ENCODE results near the gene XPA. TPM values are rescaled to one million over a fixed set of nuclear protein-coding genes. Genes with fewer than 3 reads are reported as not detected.

XPA gene
- polyA plus RNA-seq, 2 donors, result 13.5 to 16.3 TPM

DNA sequence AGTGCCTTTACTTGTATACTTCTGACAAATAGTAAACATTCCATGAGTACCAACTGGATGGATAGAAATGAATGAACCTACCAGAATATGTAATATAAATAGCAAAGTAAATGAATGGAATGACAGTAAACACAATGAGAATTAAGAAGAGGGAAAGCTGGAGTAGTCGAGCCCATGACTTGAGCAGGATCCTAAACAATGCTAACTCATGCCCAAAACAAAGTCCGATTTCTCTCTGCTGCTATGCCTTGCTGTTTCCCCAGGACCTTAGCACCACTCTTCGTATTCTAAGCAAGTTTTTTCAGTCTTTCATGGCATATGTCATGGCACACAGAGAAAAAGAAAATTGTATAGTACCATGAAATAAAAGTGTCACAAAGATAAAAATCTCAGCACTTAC is 1.8 kb downstream of the XPA start:
- peak overlapping the region in 1 of 2 donors; percentile 85 for H3K4me3 ChIP-seq (ENCODE audit: low read depth in 1 of 2, low read length in 2 of 2)
- no peak overlapping the region for H3K27ac ChIP-seq (ENCODE audit: low read depth in 2 of 2, low read length in 1 of 2)
- H3K4me1 ChIP-seq (ENCODE audit: control insufficient read depth in 2 of 2, insufficient read depth in 2 of 2, low read length in 1 of 2), result no peaks in the 10 kb centered on the region
- WGBS, 2 donors, result 64 to 69% methylated on average over 3 of the region's 3 CpGs
- peaks cover 0 to 2% of the 10 kb centered on the region in 2 donors for H3K9me3 ChIP-seq (ENCODE audit: control insufficient read depth in 2 of 2, insufficient read depth in 1 of 2, low read depth in 1 of 2, low read length in 1 of 2)
- no peaks in the 10 kb centered on the region for H3K27me3 ChIP-seq (ENCODE audit: control insufficient read depth in 1 of 2, insufficient read depth in 2 of 2, low read length in 2 of 2)
- peaks cover 0 to 6% of the 10 kb centered on the region in 2 donors for H3K36me3 ChIP-seq (ENCODE audit: control insufficient read depth in 2 of 2, insufficient read depth in 2 of 2, low read length in 1 of 2)

DNA sequence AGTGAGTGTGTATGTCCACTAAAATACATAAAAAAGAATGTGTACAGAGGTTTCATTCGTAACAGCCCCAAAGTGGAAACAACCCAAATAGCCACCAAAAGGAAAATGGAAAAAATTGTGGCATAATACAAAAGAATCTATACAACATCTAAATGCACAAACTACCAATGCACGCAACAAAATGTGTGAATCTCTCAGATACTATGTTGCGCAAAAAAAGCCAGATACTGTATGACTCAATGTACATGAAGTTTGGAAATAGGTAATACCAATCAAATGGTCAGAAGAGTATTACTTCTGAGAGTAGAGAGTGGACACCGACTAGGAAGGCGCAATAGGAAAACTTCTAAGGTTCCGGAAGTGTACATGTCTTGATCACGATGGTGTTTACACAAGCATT is 2.4 kb downstream of the XPA start:
- 85 to 95% methylated on average over 7 of the region's 7 CpGs for WGBS, 2 donors
- H3K27me3 ChIP-seq (ENCODE audit: control insufficient read depth in 1 of 2, insufficient read depth in 2 of 2, low read length in 2 of 2), result no peaks in the 10 kb centered on the region
- no peaks in the 10 kb centered on the region for H3K4me1 ChIP-seq (ENCODE audit: control insufficient read depth in 2 of 2, insufficient read depth in 2 of 2, low read length in 1 of 2)
- peaks cover 2 to 6% of the 10 kb centered on the region in 2 donors for H3K36me3 ChIP-seq (ENCODE audit: control insufficient read depth in 2 of 2, insufficient read depth in 2 of 2, low read length in 1 of 2)
- H3K9me3 ChIP-seq (ENCODE audit: control insufficient read depth in 2 of 2, insufficient read depth in 1 of 2, low read depth in 1 of 2, low read length in 1 of 2), result no peaks in the 10 kb centered on the region
- H3K27ac ChIP-seq (ENCODE audit: low read depth in 2 of 2, low read length in 1 of 2), result no peak overlapping the region
- H3K4me3 ChIP-seq (ENCODE audit: low read depth in 1 of 2, low read length in 2 of 2), result peak overlapping the region in 1 of 2 donors; percentile 85

- Histone ChIP-seq H3K27ac (ENCODE audit: low read depth in 2 of 2, low read length in 1 of 2) (no peak overlapping the region), H3K36me3 (ENCODE audit: control insufficient read depth in 2 of 2, insufficient read depth in 2 of 2, low read length in 1 of 2) (peaks cover 8 to 10% of the 10 kb centered on the region in 2 donors), H3K4me1 (ENCODE audit: control insufficient read depth in 2 of 2, insufficient read depth in 2 of 2, low read length in 1 of 2) (no peaks in the 10 kb centered on the region), H3K27me3 (ENCODE audit: control insufficient read depth in 1 of 2, insufficient read depth in 2 of 2, low read length in 2 of 2) (no peaks in the 10 kb centered on the region), H3K4me3 (ENCODE audit: low read depth in 1 of 2, low read length in 2 of 2) (no peak overlapping the region), H3K9me3 (ENCODE audit: control insufficient read depth in 2 of 2, insufficient read depth in 1 of 2, low read depth in 1 of 2, low read length in 1 of 2) (no peaks in the 10 kb centered on the region)
- 63 to 66% methylated on average over 4 of the region's 4 CpGs for WGBS, 2 donors
Observed at GRCh38 chr9:97689401-97690180, 7.5 kb downstream of the XPA start.

DNA sequence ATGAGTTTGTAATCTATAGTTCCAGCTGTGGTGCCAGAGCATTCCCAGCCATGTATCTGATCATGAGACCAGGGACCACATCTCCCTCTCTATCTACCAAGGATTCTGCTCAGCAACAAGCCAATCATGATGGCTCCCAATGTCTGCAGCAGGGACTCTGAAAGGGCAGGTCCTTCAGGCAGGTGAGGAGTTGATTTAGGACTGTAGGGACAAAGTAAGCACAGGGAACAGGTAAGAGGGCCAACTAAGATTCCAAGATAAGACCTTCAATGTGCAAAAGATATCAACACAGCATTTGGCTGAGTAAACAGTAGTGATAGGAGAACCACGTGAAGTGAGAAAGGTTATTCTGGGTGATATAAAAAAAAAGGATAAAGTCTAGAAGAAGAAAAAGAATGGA is 8.5 kb downstream of the XPA start:
- WGBS, 2 donors, result 55 to 87% methylated on average over 1 of the region's 1 CpG
- no peak overlapping the region for H3K4me3 ChIP-seq (ENCODE audit: low read depth in 1 of 2, low read length in 2 of 2)
- H3K27ac ChIP-seq (ENCODE audit: low read depth in 2 of 2, low read length in 1 of 2), result no peak overlapping the region
- H3K9me3 ChIP-seq (ENCODE audit: control insufficient read depth in 2 of 2, insufficient read depth in 1 of 2, low read depth in 1 of 2, low read length in 1 of 2), result no peaks in the 10 kb centered on the region
- H3K36me3 ChIP-seq (ENCODE audit: control insufficient read depth in 2 of 2, insufficient read depth in 2 of 2, low read length in 1 of 2), result peaks cover 10 to 12% of the 10 kb centered on the region in 2 donors
- H3K27me3 ChIP-seq (ENCODE audit: control insufficient read depth in 1 of 2, insufficient read depth in 2 of 2, low read length in 2 of 2), result no peaks in the 10 kb centered on the region
- H3K4me1 ChIP-seq (ENCODE audit: control insufficient read depth in 2 of 2, insufficient read depth in 2 of 2, low read length in 1 of 2), result no peaks in the 10 kb centered on the region

GRCh38 chr9:97682242-97682641 is 14.9 kb downstream of the XPA start:
- H3K36me3 ChIP-seq (ENCODE audit: control insufficient read depth in 2 of 2, insufficient read depth in 2 of 2, low read length in 1 of 2), result peaks cover 2 to 5% of the 10 kb centered on the region in 2 donors
- H3K27ac ChIP-seq (ENCODE audit: low read depth in 2 of 2, low read length in 1 of 2), result no peak overlapping the region
- H3K9me3 ChIP-seq (ENCODE audit: control insufficient read depth in 2 of 2, insufficient read depth in 1 of 2, low read depth in 1 of 2, low read length in 1 of 2), result no peaks in the 10 kb centered on the region
- no peak overlapping the region for H3K4me3 ChIP-seq (ENCODE audit: low read depth in 1 of 2, low read length in 2 of 2)
- no peaks in the 10 kb centered on the region for H3K27me3 ChIP-seq (ENCODE audit: control insufficient read depth in 1 of 2, insufficient read depth in 2 of 2, low read length in 2 of 2)
- WGBS, 2 donors, result 91 to 97% methylated on average over 1 of the region's 1 CpG
- no peaks in the 10 kb centered on the region for H3K4me1 ChIP-seq (ENCODE audit: control insufficient read depth in 2 of 2, insufficient read depth in 2 of 2, low read length in 1 of 2)

GRCh38 chr9:97675655-97676054 is 21.5 kb downstream of the XPA start:
- Histone ChIP-seq H3K27ac (ENCODE audit: low read depth in 2 of 2, low read length in 1 of 2) (no peak overlapping the region), H3K4me3 (ENCODE audit: low read depth in 1 of 2, low read length in 2 of 2) (no peak overlapping the region), H3K4me1 (ENCODE audit: control insufficient read depth in 2 of 2, insufficient read depth in 2 of 2, low read length in 1 of 2) (no peaks in the 10 kb centered on the region), H3K9me3 (ENCODE audit: control insufficient read depth in 2 of 2, insufficient read depth in 1 of 2, low read depth in 1 of 2, low read length in 1 of 2) (no peaks in the 10 kb centered on the region), H3K27me3 (ENCODE audit: control insufficient read depth in 1 of 2, insufficient read depth in 2 of 2, low read length in 2 of 2) (no peaks in the 10 kb centered on the region), H3K36me3 (ENCODE audit: control insufficient read depth in 2 of 2, insufficient read depth in 2 of 2, low read length in 1 of 2) (peaks cover 6 to 8% of the 10 kb centered on the region in 2 donors)
- 79 to 82% methylated on average over 3 of the region's 3 CpGs for WGBS, 2 donors

- Histone ChIP-seq H3K4me1 (ENCODE audit: control insufficient read depth in 2 of 2, insufficient read depth in 2 of 2, low read length in 1 of 2) (no peaks in the 10 kb centered on the region), H3K27me3 (ENCODE audit: control insufficient read depth in 1 of 2, insufficient read depth in 2 of 2, low read length in 2 of 2) (no peaks in the 10 kb centered on the region), H3K4me3 (ENCODE audit: low read depth in 1 of 2, low read length in 2 of 2) (no peak overlapping the region), H3K9me3 (ENCODE audit: control insufficient read depth in 2 of 2, insufficient read depth in 1 of 2, low read depth in 1 of 2, low read length in 1 of 2) (no peaks in the 10 kb centered on the region), H3K27ac (ENCODE audit: low read depth in 2 of 2, low read length in 1 of 2) (no peak overlapping the region), H3K36me3 (ENCODE audit: control insufficient read depth in 2 of 2, insufficient read depth in 2 of 2, low read length in 1 of 2) (peaks cover 4 to 8% of the 10 kb centered on the region in 2 donors)
- WGBS, 2 donors, result 78 to 89% methylated on average over 3 of the region's 3 CpGs
Observed at GRCh38 chr9:97673922-97674321, 23.2 kb downstream of the XPA start.

DNA sequence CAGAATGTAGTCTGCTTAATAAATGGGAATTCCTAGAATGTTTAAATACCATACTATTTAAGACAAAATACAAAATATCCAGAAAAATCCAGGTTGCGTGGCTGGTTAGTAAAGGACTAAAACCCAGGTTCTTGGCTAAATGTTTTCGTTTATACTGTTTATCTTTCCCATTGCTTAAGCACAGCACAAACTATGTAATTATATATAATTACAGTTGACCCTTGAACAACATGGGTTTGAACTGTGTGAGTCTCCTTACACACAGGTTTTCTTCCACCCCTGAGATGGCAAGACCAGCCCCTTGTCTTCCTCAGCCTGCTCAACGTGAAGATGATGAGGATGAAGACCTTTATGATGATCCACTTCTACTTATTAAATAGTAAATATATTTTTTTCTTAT is 24.7 kb downstream of the XPA start:
- Histone ChIP-seq H3K4me1 (ENCODE audit: control insufficient read depth in 2 of 2, insufficient read depth in 2 of 2, low read length in 1 of 2) (no peaks in the 10 kb centered on the region), H3K36me3 (ENCODE audit: control insufficient read depth in 2 of 2, insufficient read depth in 2 of 2, low read length in 1 of 2) (peaks cover 10 to 14% of the 10 kb centered on the region in 2 donors), H3K9me3 (ENCODE audit: control insufficient read depth in 2 of 2, insufficient read depth in 1 of 2, low read depth in 1 of 2, low read length in 1 of 2) (no peaks in the 10 kb centered on the region), H3K27ac (ENCODE audit: low read depth in 2 of 2, low read length in 1 of 2) (no peak overlapping the region), H3K27me3 (ENCODE audit: control insufficient read depth in 1 of 2, insufficient read depth in 2 of 2, low read length in 2 of 2) (no peaks in the 10 kb centered on the region), H3K4me3 (ENCODE audit: low read depth in 1 of 2, low read length in 2 of 2) (no peak overlapping the region)
- 83 to 92% methylated on average over 3 of the region's 3 CpGs for WGBS, 2 donors

DNA sequence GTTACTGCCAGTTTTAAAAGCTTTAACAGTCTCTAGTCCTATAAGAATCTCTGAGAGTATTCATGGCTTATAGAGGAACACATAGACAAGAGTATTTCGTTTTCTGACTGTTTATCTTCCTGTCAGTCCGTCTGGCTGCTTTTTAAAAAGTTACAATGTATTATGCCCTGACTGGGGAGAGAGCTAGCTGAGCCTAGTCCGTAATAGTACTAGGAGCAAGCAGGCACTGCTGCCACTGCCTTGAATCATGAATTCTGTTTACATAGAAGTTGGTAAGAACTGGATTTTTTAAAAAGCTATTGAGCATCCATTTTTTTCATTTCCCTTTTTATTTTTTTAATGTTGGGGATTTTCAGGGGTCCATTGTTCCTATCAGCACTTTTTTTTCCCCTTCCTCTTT is 26.6 kb downstream of the XPA start:
- Histone ChIP-seq H3K36me3 (ENCODE audit: control insufficient read depth in 2 of 2, insufficient read depth in 2 of 2, low read length in 1 of 2) (peaks cover 13 to 15% of the 10 kb centered on the region in 2 donors), H3K27me3 (ENCODE audit: control insufficient read depth in 1 of 2, insufficient read depth in 2 of 2, low read length in 2 of 2) (no peaks in the 10 kb centered on the region), H3K27ac (ENCODE audit: low read depth in 2 of 2, low read length in 1 of 2) (no peak overlapping the region), H3K4me1 (ENCODE audit: control insufficient read depth in 2 of 2, insufficient read depth in 2 of 2, low read length in 1 of 2) (no peaks in the 10 kb centered on the region), H3K4me3 (ENCODE audit: low read depth in 1 of 2, low read length in 2 of 2) (no peak overlapping the region), H3K9me3 (ENCODE audit: control insufficient read depth in 2 of 2, insufficient read depth in 1 of 2, low read depth in 1 of 2, low read length in 1 of 2) (no peaks in the 10 kb centered on the region)
- WGBS, 2 donors, result 74 to 76% methylated on average over 3 of the region's 3 CpGs

- H3K36me3 ChIP-seq (ENCODE audit: control insufficient read depth in 2 of 2, insufficient read depth in 2 of 2, low read length in 1 of 2), result peaks cover 14 to 17% of the 10 kb centered on the region in 2 donors
- no peaks in the 10 kb centered on the region for H3K9me3 ChIP-seq (ENCODE audit: control insufficient read depth in 2 of 2, insufficient read depth in 1 of 2, low read depth in 1 of 2, low read length in 1 of 2)
- WGBS, 2 donors, result 94 to 97% methylated on average over 3 of the region's 3 CpGs
- no peaks in the 10 kb centered on the region for H3K4me1 ChIP-seq (ENCODE audit: control insufficient read depth in 2 of 2, insufficient read depth in 2 of 2, low read length in 1 of 2)
- no peak overlapping the region for H3K27ac ChIP-seq (ENCODE audit: low read depth in 2 of 2, low read length in 1 of 2)
- H3K4me3 ChIP-seq (ENCODE audit: low read depth in 1 of 2, low read length in 2 of 2), result no peak overlapping the region
- no peaks in the 10 kb centered on the region for H3K27me3 ChIP-seq (ENCODE audit: control insufficient read depth in 1 of 2, insufficient read depth in 2 of 2, low read length in 2 of 2)
Observed at GRCh38 chr9:97668485-97668884, 28.7 kb downstream of the XPA start.
